Osteocyte (in vitro differentiated cells): ENCODE results near the gene CNTNAP2. TPM values are rescaled to one million over a fixed set of nuclear protein-coding genes. Genes with fewer than 3 reads are reported as not detected.

Experiments
- DNase-seq: peaks from one replicate; pipeline ENCODE4 v3.0.0; 2021; ENCODE audit warnings: mixed read lengths; ENCODE audit not compliant: unreplicated experiment; ENCODE audit errors: extremely low spot score
- H3K27ac Mint-ChIP-seq: one replicate; pipeline ENCODE4 v1.8.0; 2021; ENCODE audit warnings: mild to moderate bottlenecking, mixed read lengths; ENCODE audit not compliant: unreplicated experiment
- H3K27me3 Mint-ChIP-seq: one replicate; pipeline ENCODE4 v1.8.0; 2021; ENCODE audit warnings: mixed read lengths; ENCODE audit not compliant: unreplicated experiment
- H3K36me3 Mint-ChIP-seq: one replicate; pipeline ENCODE4 v1.8.0; 2021; ENCODE audit warnings: mixed read lengths; ENCODE audit not compliant: unreplicated experiment
- H3K4me1 Mint-ChIP-seq: one replicate; pipeline ENCODE4 v1.8.0; 2021; ENCODE audit warnings: mixed read lengths; ENCODE audit not compliant: unreplicated experiment
- H3K4me3 Mint-ChIP-seq: one replicate; pipeline ENCODE4 v1.8.0; 2021; ENCODE audit warnings: mild to moderate bottlenecking, moderate library complexity, mixed read lengths; ENCODE audit not compliant: unreplicated experiment
- H3K9me3 Mint-ChIP-seq: one replicate; pipeline ENCODE4 v1.8.0; 2021; ENCODE audit warnings: mixed read lengths; ENCODE audit not compliant: unreplicated experiment
- total RNA-seq: library from RNA; stranded (reverse); gene quantifications from 2 replicates; pipeline ENCODE4 v1.2.1, GENCODE V29; 2021
- TF ChIP-seq, protein P1 (sequence below): fragments of 200-600 bp; sonication (generic); IDR thresholded peaks from 2 replicates; pipeline ENCODE4 v1.5.0; 2021; ENCODE audit warnings: antibody characterized with exemption, mild to moderate bottlenecking, moderate library complexity

Gene CNTNAP2
- total RNA-seq, 1 donor from 2014 or later: 1.4 TPM

DNA sequence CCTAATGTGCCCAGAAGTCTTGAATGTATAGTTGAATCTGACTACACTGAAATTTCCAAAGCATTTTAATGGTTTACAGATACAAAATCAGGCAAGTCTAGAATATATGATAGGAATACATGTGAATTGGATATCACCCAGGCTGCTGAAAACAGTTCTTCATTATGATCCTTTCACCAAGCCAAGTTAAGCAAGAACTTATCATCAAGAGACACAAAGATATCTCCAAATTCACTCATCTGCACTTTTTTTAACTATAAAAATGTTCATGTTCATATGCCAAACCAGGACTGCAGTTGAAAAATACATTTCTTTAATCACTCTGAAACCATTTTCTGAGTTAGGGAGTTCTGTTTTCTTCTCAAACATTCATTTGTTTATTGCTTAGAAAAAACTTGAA, 2061.4 kb downstream of the CNTNAP2 start:
- H3K4me1 Mint-ChIP-seq: no peaks in the 10 kb centered on the region
- H3K27ac Mint-ChIP-seq: no peak overlapping the region
- TF ChIP-seq, protein P1, sequence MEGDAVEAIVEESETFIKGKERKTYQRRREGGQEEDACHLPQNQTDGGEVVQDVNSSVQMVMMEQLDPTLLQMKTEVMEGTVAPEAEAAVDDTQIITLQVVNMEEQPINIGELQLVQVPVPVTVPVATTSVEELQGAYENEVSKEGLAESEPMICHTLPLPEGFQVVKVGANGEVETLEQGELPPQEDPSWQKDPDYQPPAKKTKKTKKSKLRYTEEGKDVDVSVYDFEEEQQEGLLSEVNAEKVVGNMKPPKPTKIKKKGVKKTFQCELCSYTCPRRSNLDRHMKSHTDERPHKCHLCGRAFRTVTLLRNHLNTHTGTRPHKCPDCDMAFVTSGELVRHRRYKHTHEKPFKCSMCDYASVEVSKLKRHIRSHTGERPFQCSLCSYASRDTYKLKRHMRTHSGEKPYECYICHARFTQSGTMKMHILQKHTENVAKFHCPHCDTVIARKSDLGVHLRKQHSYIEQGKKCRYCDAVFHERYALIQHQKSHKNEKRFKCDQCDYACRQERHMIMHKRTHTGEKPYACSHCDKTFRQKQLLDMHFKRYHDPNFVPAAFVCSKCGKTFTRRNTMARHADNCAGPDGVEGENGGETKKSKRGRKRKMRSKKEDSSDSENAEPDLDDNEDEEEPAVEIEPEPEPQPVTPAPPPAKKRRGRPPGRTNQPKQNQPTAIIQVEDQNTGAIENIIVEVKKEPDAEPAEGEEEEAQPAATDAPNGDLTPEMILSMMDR: no peak
- H3K4me3 Mint-ChIP-seq: no peak overlapping the region
- no peaks in the 10 kb centered on the region for H3K9me3 Mint-ChIP-seq
- no peak for DNase-seq
- no peaks in the 10 kb centered on the region for H3K36me3 Mint-ChIP-seq
- no peaks in the 10 kb centered on the region for H3K27me3 Mint-ChIP-seq

DNA sequence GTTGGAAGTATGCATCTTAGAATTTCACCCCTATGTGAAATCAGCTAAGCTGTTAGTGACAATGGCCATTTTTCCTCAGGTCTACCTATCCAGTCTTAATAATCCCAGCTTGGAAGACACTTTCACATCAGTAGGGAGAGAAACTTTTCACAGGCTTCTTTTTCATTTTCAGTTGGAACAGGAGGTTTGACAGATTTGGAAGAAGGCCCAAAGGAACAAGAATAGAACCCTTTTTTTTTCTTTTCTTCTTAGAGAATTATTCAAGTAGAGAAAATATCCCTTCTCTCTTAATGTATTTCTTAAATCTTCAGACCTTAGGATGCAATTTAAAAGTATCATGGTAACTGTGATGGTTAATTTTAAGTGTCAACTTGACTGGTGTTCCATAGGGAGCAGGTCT, 2063.5 kb downstream of the CNTNAP2 start:
- no peak overlapping the region for H3K4me3 Mint-ChIP-seq
- no peaks in the 10 kb centered on the region for H3K36me3 Mint-ChIP-seq
- no peak for DNase-seq
- no peaks in the 10 kb centered on the region for H3K4me1 Mint-ChIP-seq
- TF ChIP-seq, protein P1: no peak
- H3K9me3 Mint-ChIP-seq: no peaks in the 10 kb centered on the region
- no peak overlapping the region for H3K27ac Mint-ChIP-seq
- H3K27me3 Mint-ChIP-seq: no peaks in the 10 kb centered on the region

DNA sequence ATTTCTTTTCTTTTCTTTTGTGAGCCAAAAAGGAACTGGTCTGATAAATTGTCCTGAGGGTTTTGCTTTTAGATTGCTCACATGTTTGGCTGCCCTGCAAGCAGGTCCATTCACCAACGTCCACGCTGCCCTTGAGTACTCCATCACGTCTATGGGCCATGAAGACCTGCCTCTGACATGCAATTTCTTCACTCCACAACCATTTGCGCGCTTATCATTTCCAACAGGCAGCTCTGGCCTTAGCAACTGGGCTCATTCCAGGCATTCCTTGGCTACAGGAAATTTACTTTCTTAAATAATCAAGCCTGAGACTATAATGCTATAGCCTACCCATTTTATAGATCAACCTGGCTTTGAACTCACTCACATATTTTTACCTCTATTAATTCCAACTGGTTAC, 2065.7 kb downstream of the CNTNAP2 start:
- Mint-ChIP-seq H3K4me1 (no peaks in the 10 kb centered on the region), H3K36me3 (no peaks in the 10 kb centered on the region), H3K27ac (no peak overlapping the region), H3K4me3 (no peak overlapping the region), H3K27me3 (no peaks in the 10 kb centered on the region), H3K9me3 (no peaks in the 10 kb centered on the region)
- TF ChIP-seq, protein P1: no peak
- no peak for DNase-seq

DNA sequence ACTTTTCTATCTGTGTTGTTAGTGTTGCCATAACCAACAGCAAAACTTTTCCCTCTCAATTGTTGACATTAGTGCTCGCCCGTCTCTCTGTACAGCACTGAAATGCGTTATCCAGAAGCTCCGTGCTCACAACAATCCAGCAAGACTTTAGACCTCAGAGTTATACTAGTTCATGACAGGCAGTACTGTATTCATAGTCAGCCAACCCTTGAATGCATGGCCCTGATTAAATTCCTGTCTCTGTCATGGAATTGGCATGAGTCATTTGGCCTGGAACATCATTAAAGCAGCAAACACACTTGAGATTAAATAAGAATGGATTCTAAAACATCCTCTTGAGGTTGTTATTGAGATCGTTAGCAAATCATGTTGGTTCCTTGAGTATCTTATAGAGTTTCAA, 2068.4 kb downstream of the CNTNAP2 start:
- Mint-ChIP-seq H3K4me3 (no peak overlapping the region), H3K9me3 (no peaks in the 10 kb centered on the region), H3K36me3 (no peaks in the 10 kb centered on the region), H3K4me1 (no peaks in the 10 kb centered on the region), H3K27me3 (no peaks in the 10 kb centered on the region), H3K27ac (no peak overlapping the region)
- DNase-seq: no peak
- TF ChIP-seq, protein P1: no peak

DNA sequence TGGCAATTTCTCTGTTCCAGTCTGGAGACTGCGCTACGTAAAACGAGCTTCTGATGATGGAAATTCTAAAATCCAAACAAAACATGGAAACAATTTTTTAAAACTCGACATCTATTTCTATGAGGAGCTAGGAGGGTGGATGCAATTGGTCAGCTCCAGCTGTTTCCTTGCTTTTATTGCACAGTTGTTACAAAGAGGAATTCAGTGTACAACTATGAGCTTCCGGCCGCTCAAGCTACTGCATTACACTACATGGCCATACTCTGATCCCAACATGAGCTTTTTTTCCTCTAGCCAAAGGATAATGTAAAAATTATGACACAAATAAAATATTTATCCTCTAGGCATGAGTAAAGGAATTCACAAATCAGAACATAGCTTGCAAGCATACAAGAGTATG, 2070.9 kb downstream of the CNTNAP2 start:
- no peaks in the 10 kb centered on the region for H3K27me3 Mint-ChIP-seq
- H3K36me3 Mint-ChIP-seq: no peaks in the 10 kb centered on the region

More for the DNA sequence above, 2070.9 kb downstream of the CNTNAP2 start:
- H3K4me3 Mint-ChIP-seq: no peak overlapping the region
- TF ChIP-seq, protein P1: no peak
- H3K27ac Mint-ChIP-seq: no peak overlapping the region
- no peaks in the 10 kb centered on the region for H3K4me1 Mint-ChIP-seq
- DNase-seq: no peak
- H3K9me3 Mint-ChIP-seq: no peaks in the 10 kb centered on the region
